OCI-LY3 (cell line): Measurements from ENCODE around the gene REXO1.

Experiments
- H2AFZ ChIP-seq: fragments of 200-600, 300-600 bp; shearing (Covaris generic); 2 replicates; pipeline ENCODE4 v1.6.0; 2014; ENCODE audit warnings: antibody characterized with exemption, low read depth, low read length
- H3K27ac ChIP-seq: fragments of 200-600, 300-600 bp; sonication (generic); 2 replicates; pipeline ENCODE4 v1.5.1; 2014; ENCODE audit warnings: mild to moderate bottlenecking, low read length, moderate library complexity, mixed read lengths
- H3K27me3 ChIP-seq: fragments of 200-600, 300-600 bp; sonication (generic); 2 replicates; pipeline ENCODE4 v1.6.1; 2014; ENCODE audit warnings: low read depth, low read length, mixed read lengths
- H3K36me3 ChIP-seq: fragments of 200-600, 300-600 bp; sonication (generic); replicated peaks from 2 replicates; pipeline ENCODE3; 2014; ENCODE audit warnings: low read depth, low read length, mixed read lengths
- H3K4me1 ChIP-seq: fragments of 300-600, 200-600 bp; sonication (generic); 2 replicates; pipeline ENCODE4 v1.6.1; 2014; ENCODE audit warnings: low read length, mixed read lengths
- H3K4me2 ChIP-seq: fragments of 200-600, 300-600 bp; sonication (generic); 2 replicates; pipeline ENCODE4 v1.6.1; 2014; ENCODE audit warnings: low read length, mixed read lengths
- H3K4me3 ChIP-seq: fragments of 300-600, 200-600 bp; sonication (generic); 2 replicates; pipeline ENCODE4 v1.5.1; 2014; ENCODE audit warnings: antibody characterized with exemption, mild to moderate bottlenecking, low read length, moderate library complexity
- H3K79me2 ChIP-seq: fragments of 300-600, 200-600 bp; shearing (Covaris generic); 2 replicates; pipeline ENCODE4 v1.6.1; 2014; ENCODE audit warnings: mild to moderate bottlenecking, low read length, mixed read lengths
- H3K9ac ChIP-seq: fragments of 300-600, 200-600 bp; shearing (Covaris generic); 2 replicates; pipeline ENCODE4 v1.6.0; 2014; ENCODE audit warnings: mild to moderate bottlenecking, low read length, moderate library complexity
- H3K9me3 ChIP-seq: fragments of 200-600, 300-600 bp; shearing (Covaris generic); 2 replicates; pipeline ENCODE4 v1.6.1; 2014; ENCODE audit warnings: low read length, mixed read lengths; ENCODE audit not compliant: insufficient read depth
- H4K20me1 ChIP-seq: fragments of 200-600, 300-600 bp; sonication (generic); 2 replicates; pipeline ENCODE4 v1.6.1; 2016; ENCODE audit warnings: low read length, mixed read lengths; ENCODE audit not compliant: insufficient read depth
- EZH2phosphoT487 ChIP-seq: fragments of 200-600 bp; shearing (Covaris generic); IDR thresholded peaks from 2 replicates; pipeline ENCODE4 v1.6.1; 2018; ENCODE audit warnings: antibody characterized with exemption, mixed run types, low read depth
- TF ChIP-seq, protein P1 (sequence below): fragments of 200-600, 300-600 bp; sonication (generic); IDR thresholded peaks from 2 replicates; pipeline ENCODE4 v1.5.1; 2014; ENCODE audit warnings: antibody characterized with exemption, low read length, low read depth

REXO1 gene

DNA sequence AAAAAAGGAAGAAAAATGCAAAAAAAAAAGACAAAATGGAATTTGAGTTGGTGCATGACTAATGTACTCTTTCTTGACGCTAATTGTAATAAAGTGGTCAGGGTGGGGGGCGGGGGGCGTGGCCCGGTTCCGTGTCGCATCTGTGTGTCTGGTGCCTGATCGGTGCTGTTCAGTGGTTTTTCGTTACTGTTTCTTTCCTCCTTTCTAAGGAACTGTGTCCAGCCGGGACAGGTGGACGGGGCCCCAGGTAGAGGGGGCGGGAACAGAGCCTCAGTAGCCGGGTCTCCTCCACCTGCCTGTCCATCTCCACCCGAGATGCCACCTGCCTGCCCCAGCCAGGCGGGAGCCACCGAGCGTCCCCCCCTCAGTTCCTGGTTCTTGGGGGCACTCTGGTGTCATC is 68.7 kb downstream of the REXO1 start:
- Histone ChIP-seq H2AFZ (no peak overlapping the region), H3K27ac (no peak overlapping the region), H3K4me1 (peaks cover 8% of the 10 kb centered on the region), H4K20me1 (no peaks in the 10 kb centered on the region), H3K79me2 (no peaks in the 10 kb centered on the region), H3K36me3 (no peaks in the 10 kb centered on the region), H3K4me3 (no peak overlapping the region), H3K9me3 (no peaks in the 10 kb centered on the region), H3K27me3 (peaks cover 22% of the 10 kb centered on the region), H3K4me2 (no peak overlapping the region), H3K9ac (no peak overlapping the region)
- no peak for TF ChIP-seq EZH2phosphoT487
- TF ChIP-seq, protein P1, sequence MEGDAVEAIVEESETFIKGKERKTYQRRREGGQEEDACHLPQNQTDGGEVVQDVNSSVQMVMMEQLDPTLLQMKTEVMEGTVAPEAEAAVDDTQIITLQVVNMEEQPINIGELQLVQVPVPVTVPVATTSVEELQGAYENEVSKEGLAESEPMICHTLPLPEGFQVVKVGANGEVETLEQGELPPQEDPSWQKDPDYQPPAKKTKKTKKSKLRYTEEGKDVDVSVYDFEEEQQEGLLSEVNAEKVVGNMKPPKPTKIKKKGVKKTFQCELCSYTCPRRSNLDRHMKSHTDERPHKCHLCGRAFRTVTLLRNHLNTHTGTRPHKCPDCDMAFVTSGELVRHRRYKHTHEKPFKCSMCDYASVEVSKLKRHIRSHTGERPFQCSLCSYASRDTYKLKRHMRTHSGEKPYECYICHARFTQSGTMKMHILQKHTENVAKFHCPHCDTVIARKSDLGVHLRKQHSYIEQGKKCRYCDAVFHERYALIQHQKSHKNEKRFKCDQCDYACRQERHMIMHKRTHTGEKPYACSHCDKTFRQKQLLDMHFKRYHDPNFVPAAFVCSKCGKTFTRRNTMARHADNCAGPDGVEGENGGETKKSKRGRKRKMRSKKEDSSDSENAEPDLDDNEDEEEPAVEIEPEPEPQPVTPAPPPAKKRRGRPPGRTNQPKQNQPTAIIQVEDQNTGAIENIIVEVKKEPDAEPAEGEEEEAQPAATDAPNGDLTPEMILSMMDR = no peak

DNA sequence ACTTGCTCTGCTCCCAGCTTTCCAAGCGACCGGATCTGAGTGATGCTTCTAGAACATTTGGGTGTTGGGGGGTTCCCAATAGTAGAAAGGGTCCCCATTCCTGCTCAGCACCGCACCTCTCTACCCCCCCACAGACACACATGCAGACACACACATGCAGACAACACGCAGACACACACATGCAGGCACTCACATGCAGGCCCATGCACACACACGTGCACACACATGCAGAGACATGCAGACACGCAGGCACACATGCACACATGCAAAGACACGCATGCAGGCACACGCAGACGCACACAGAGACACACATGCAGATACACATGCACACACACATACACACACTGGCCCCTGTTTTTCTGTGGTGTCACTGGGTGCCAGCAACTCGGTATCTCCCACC is 71.1 kb downstream of the REXO1 start:
- H3K36me3 ChIP-seq = no peaks in the 10 kb centered on the region
- no peaks in the 10 kb centered on the region for H4K20me1 ChIP-seq
- no peak for TF ChIP-seq EZH2phosphoT487
- TF ChIP-seq, protein P1 = no peak
- no peaks in the 10 kb centered on the region for H3K79me2 ChIP-seq
- no peak overlapping the region for H3K9ac ChIP-seq
- H3K9me3 ChIP-seq = no peaks in the 10 kb centered on the region
- H3K27me3 ChIP-seq = peaks cover 7% of the 10 kb centered on the region; the same call in 1 of the 2 replicates
- no peak overlapping the region for H3K4me2 ChIP-seq
- no peak overlapping the region for H3K27ac ChIP-seq
- no peak overlapping the region for H3K4me3 ChIP-seq
- no peaks in the 10 kb centered on the region for H3K4me1 ChIP-seq
- no peak overlapping the region for H2AFZ ChIP-seq

DNA sequence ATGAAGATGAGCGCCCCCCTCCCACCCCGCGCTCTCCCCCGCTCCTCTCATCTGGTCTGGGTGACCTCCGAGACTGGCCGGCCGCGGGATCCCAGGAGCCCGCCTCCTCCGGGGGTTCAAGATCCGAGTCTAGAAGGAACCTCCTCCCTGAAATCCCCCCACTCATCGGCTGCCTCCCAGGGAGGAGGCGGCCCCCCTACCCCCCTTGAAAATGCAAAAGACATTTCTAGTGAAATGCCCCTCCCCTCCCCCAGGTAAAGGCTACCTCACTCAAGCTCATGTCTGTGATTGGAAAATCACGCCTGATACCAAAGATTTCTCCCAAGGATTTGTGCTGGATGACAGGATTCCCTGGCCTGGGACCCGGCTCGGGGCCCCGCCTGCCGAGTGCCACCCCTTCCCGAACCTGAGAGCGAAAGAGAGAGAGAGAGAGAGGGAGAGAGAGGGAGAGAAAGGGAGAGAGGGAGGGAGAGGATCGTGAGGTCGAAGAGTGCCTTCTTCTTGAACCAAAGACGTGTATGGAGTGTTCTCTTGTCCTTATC is 71.6 kb downstream of the REXO1 start:
- no peak overlapping the region for H3K4me2 ChIP-seq
- no peak overlapping the region for H3K27ac ChIP-seq
- TF ChIP-seq EZH2phosphoT487 = no peak
- TF ChIP-seq, protein P1 = no peak
- no peak overlapping the region for H3K4me3 ChIP-seq
- H3K79me2 ChIP-seq = no peaks in the 10 kb centered on the region
- H3K36me3 ChIP-seq = no peaks in the 10 kb centered on the region
- H3K9me3 ChIP-seq = no peaks in the 10 kb centered on the region
- H3K9ac ChIP-seq = no peak overlapping the region
- no peaks in the 10 kb centered on the region for H3K4me1 ChIP-seq
- H2AFZ ChIP-seq = no peak overlapping the region
- peaks cover 3% of the 10 kb centered on the region; the same call in 1 of the 2 replicates for H3K27me3 ChIP-seq
- no peaks in the 10 kb centered on the region for H4K20me1 ChIP-seq

DNA sequence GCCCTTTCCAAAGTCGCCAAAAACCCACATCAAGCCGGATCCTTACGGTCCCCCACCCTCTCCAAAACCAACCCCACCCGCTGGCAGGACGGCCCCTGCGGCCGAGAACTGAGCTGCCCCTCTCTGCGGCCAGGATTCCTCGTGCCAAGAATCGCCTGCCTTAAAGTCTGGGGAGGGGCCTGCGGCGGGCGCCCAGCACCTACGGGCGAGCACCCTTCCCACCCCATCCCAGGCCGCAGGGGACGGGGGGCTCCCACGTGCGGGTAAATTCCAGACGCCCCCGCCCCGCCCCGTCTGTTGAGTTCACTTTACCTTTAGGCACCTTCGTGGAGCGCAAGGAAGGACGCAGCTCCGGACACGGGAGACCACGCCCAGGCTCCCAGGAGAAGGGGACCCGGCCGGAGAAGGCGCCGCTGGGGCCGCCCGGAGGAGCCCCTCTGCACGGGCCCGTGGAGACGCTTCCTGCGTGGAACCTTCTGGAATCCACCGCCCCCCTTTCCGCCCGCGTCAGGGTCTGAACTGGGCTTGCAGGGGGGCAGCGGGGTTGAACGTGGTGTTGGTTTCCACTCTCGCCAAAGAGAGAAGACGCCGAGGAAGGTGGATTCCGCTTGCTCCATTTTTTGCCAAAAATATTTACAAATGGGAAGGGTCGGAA is 72.2 kb downstream of the REXO1 start:
- Histone ChIP-seq H3K4me1 (no peaks in the 10 kb centered on the region), H3K4me3 (no peak overlapping the region), H3K27me3 (peaks cover 8% of the 10 kb centered on the region; the same call in 1 of the 2 replicates), H3K79me2 (no peaks in the 10 kb centered on the region), H3K9me3 (peaks cover 5% of the 10 kb centered on the region), H3K27ac (no peak overlapping the region), H2AFZ (no peak overlapping the region), H3K4me2 (no peak overlapping the region), H3K9ac (no peak overlapping the region), H4K20me1 (no peaks in the 10 kb centered on the region), H3K36me3 (no peaks in the 10 kb centered on the region)
- no peak for TF ChIP-seq EZH2phosphoT487
- TF ChIP-seq, protein P1 = no peak
